Smooth muscle cell (in vitro differentiated cells): ENCODE results near the gene STING1. TPM values are rescaled to one million over a fixed set of nuclear protein-coding genes. Genes with fewer than 3 reads are reported as not detected.
"Not testable (repeated sequence)": the region's sequence is repeated elsewhere in the genome, so short reads cannot be mapped to it uniquely, and the experiment has no call there.

Experiments used
- DNase-seq: peaks from one replicate; lab custom pipeline; 2025; ENCODE audit not compliant: unreplicated experiment; lab: John Stamatoyannopoulos, UW
- H2AFZ ChIP-seq: fragments of 200-600 bp; sonication (generic); 2 replicates; pipeline ENCODE4 v1.6.0; 2016; ENCODE audit warnings: antibody characterized with exemption, low read depth, mild to moderate bottlenecking
- H3F3A ChIP-seq: fragments of 200-600 bp; sonication (generic); 2 replicates; pipeline ENCODE4 v1.6.0; 2017; ENCODE audit warnings: antibody characterized with exemption, low read depth
- H3K27ac ChIP-seq: fragments of 200-600 bp; sonication (generic); 2 replicates; pipeline ENCODE4 v1.5.1; 2016; ENCODE audit warnings: low read depth, mild to moderate bottlenecking
- H3K27me3 ChIP-seq: fragments of 200-600 bp; sonication (generic); 2 replicates; pipeline ENCODE4 v1.6.1; 2016; ENCODE audit warnings: low read depth, mild to moderate bottlenecking
- H3K36me3 ChIP-seq: fragments of 200-600 bp; sonication (generic); 2 replicates; pipeline ENCODE4 v1.5.1; 2016; ENCODE audit warnings: low read depth
- H3K4me1 ChIP-seq: fragments of 200-600 bp; sonication (generic); 2 replicates; pipeline ENCODE4 v1.5.1; 2016; ENCODE audit warnings: low read depth
- H3K4me2 ChIP-seq: fragments of 200-600 bp; sonication (generic); 2 replicates; pipeline ENCODE4 v1.6.0; 2016; ENCODE audit warnings: mild to moderate bottlenecking
- H3K4me3 ChIP-seq: fragments of 200-600 bp; sonication (generic); 2 replicates; pipeline ENCODE4 v1.5.1; 2016; ENCODE audit warnings: mild to moderate bottlenecking
- H3K79me2 ChIP-seq: fragments of 200-600 bp; sonication (generic); 2 replicates; pipeline ENCODE4 v1.6.0; 2016; ENCODE audit warnings: low read depth, mild to moderate bottlenecking
- H3K9ac ChIP-seq: fragments of 200-600 bp; sonication (generic); 2 replicates; pipeline ENCODE4 v1.6.0; 2016; ENCODE audit warnings: low read depth
- H3K9me3 ChIP-seq: fragments of 200-600 bp; sonication (generic); replicated peaks from 2 replicates; pipeline ENCODE4 v1.5.1; 2016; ENCODE audit warnings: low read depth
- H4K20me1 ChIP-seq: fragments of 200-600 bp; sonication (generic); 2 replicates; pipeline ENCODE4 v1.6.0; 2016; ENCODE audit warnings: low read depth
- WGBS: methylation state at CpG from one replicate; pipeline ENCODE4 v1.1.7; 2016; ENCODE audit warnings: low lambda C conversion rate; 5-methylcytosine and 5-hydroxymethylcytosine counted together
- polyA plus RNA-seq: library from polyadenylated mRNA; unstranded; fragments of >200 nt; fragmentation: Nextera tagmentation; extraction: Ambion mirVana; gene quantifications from 2 replicates; pipeline ENCODE4 v1.2.1, GENCODE V29; 2016
- total RNA-seq: library from RNA; depleted of rRNA; stranded (reverse); fragments of >200 nt; gene quantifications from 2 replicates; pipeline ENCODE4 v1.2.3, GENCODE V29; 2014
- TF ChIP-seq, protein P1 (sequence below): fragments of 200-600 bp; sonication (generic); IDR thresholded peaks from 2 replicates; pipeline ENCODE4 v1.5.1; 2017; ENCODE audit warnings: borderline replicate concordance, mild to moderate bottlenecking, antibody characterized with exemption; ENCODE audit not compliant: insufficient read depth, poor library complexity, severe bottlenecking

The STING1 gene
- total RNA-seq (5.8 and 7.5 TPM in 2 replicates), polyA plus RNA-seq (7.8 and 9.6 TPM in 2 replicates)

GRCh38 chr5:139482050-139482889 is at the start of gene STING1:
Gene STING1 (minus strand): TSS chr5:139482758. CDS start chr5:139481704, 1,054 bp downstream.
- H3K9ac ChIP-seq: peak within 1 kb of the TSS; percentile 40
- H3K4me2 ChIP-seq: peak within 1 kb of the TSS; percentile 65
- TF ChIP-seq, protein P1, sequence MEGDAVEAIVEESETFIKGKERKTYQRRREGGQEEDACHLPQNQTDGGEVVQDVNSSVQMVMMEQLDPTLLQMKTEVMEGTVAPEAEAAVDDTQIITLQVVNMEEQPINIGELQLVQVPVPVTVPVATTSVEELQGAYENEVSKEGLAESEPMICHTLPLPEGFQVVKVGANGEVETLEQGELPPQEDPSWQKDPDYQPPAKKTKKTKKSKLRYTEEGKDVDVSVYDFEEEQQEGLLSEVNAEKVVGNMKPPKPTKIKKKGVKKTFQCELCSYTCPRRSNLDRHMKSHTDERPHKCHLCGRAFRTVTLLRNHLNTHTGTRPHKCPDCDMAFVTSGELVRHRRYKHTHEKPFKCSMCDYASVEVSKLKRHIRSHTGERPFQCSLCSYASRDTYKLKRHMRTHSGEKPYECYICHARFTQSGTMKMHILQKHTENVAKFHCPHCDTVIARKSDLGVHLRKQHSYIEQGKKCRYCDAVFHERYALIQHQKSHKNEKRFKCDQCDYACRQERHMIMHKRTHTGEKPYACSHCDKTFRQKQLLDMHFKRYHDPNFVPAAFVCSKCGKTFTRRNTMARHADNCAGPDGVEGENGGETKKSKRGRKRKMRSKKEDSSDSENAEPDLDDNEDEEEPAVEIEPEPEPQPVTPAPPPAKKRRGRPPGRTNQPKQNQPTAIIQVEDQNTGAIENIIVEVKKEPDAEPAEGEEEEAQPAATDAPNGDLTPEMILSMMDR: no peak
- H3K27ac ChIP-seq: peak within 1 kb of the TSS; percentile 68
- no peaks in the 10 kb centered on the region for H3K9me3 ChIP-seq
- 64% methylated on average over 19 of the region's 19 CpGs for WGBS
- H3K27me3 ChIP-seq: no peaks in the 10 kb centered on the region
- peak within 1 kb of the TSS; percentile 19 for H3K4me3 ChIP-seq
- H3F3A ChIP-seq: no peaks in the 10 kb centered on the region
- H3K4me1 ChIP-seq: no peaks in the 10 kb centered on the region
- H3K79me2 ChIP-seq: no peaks in the 10 kb centered on the region
- no peaks in the 10 kb centered on the region for H3K36me3 ChIP-seq
- no peak for DNase-seq
- peak within 1 kb of the TSS; percentile 38 for H2AFZ ChIP-seq
- no peaks in the 10 kb centered on the region for H4K20me1 ChIP-seq

- TF ChIP-seq, protein P1: no peak
- Histone ChIP-seq H3K36me3 (no peaks in the 10 kb centered on the region), H4K20me1 (no peaks in the 10 kb centered on the region), H3K4me1 (no peaks in the 10 kb centered on the region), H3K27me3 (no peaks in the 10 kb centered on the region), H3K79me2 (no peaks in the 10 kb centered on the region), H3K4me2 (no peak overlapping the region), H3K27ac (no peak overlapping the region), H3K9ac (no peak overlapping the region), H3F3A (no peaks in the 10 kb centered on the region), H2AFZ (no peak overlapping the region), H3K9me3 (no peaks in the 10 kb centered on the region), H3K4me3 (no peak overlapping the region)
- WGBS: 91% methylated on average over 3 of the region's 3 CpGs
- DNase-seq: no peak
Observed at GRCh38 chr5:139531772-139532169, 49.2 kb upstream of the STING1 start.

DNA sequence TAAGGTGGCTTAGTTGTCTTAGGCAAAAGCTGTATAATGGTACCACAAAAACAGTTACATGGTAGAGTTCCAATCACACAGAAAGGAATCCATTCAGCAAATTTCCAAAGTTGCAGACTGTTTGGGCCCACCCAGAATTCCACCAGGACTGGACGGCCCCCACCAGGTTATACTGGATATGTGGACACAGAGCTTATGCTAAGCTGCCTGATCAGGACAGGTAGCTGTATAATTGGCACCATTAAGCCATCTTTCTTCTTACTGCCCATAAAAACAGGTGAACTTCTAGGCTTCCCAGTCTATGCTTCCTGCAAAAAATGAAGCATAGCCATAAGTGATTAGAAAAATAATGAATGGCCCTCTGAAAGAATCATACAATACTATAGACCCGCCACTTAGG is 47.5 kb upstream of the STING1 start:
- not testable (repeated sequence) for H4K20me1 ChIP-seq, H3K4me3 ChIP-seq, H3K9me3 ChIP-seq, H3K79me2 ChIP-seq, H3K27me3 ChIP-seq, H3F3A ChIP-seq, H3K9ac ChIP-seq, H3K4me1 ChIP-seq, H3K36me3 ChIP-seq, H2AFZ ChIP-seq, H3K4me2 ChIP-seq, DNase-seq, H3K27ac ChIP-seq
- WGBS: 93% methylated on average over 2 of the region's 2 CpGs

DNA sequence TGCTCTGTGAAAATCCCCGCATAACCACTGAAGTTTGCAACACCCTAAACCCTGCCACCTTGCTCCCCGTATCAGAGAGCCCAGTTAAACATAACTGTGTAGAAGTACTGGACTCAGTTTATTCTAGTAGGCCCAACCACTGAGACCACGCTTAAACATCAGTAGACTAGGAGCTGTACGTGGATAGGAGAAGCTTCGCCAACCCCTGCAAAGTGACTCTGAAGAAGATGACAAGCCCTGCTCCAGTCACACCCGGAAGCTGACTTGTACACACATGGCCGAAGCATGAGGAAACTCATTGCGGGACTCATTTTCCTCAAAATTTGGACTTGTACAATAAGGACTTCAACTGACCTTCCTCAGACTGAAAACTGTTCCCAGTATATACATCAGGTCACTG is 46.1 kb upstream of the STING1 start:
- not testable (repeated sequence) for H3K27me3 ChIP-seq, H3K4me3 ChIP-seq
- 92% methylated on average over 8 of the region's 8 CpGs for WGBS

GRCh38 chr5:139527896-139528467 is 45.4 kb upstream of the STING1 start:
- not testable (repeated sequence) for H3K79me2 ChIP-seq, H4K20me1 ChIP-seq, H3K9ac ChIP-seq, H3K36me3 ChIP-seq, H3K4me3 ChIP-seq, H3F3A ChIP-seq, H3K4me2 ChIP-seq, H3K27me3 ChIP-seq, H3K9me3 ChIP-seq, H2AFZ ChIP-seq, H3K27ac ChIP-seq, DNase-seq
- 91% methylated on average over 7 of the region's 7 CpGs for WGBS
- H3K4me1 ChIP-seq: peaks cover 14% of the 10 kb centered on the region

More for the DNA sequence above, 46.1 kb upstream of the STING1 start:
- not testable (repeated sequence) for DNase-seq, H3K9me3 ChIP-seq, H4K20me1 ChIP-seq, H3K79me2 ChIP-seq, H2AFZ ChIP-seq, H3K36me3 ChIP-seq, H3K27ac ChIP-seq, H3K9ac ChIP-seq, H3K4me2 ChIP-seq, H3K4me1 ChIP-seq, H3F3A ChIP-seq

- not testable (repeated sequence) for DNase-seq, H3K4me3 ChIP-seq
Observed at GRCh38 chr5:139527090-139527470, 44.5 kb upstream of the STING1 start.

More at GRCh38 chr5:139527090-139527470, 44.5 kb upstream of the STING1 start:
- not testable (repeated sequence) for H2AFZ ChIP-seq, H3K36me3 ChIP-seq, H3K9me3 ChIP-seq, H3K27ac ChIP-seq, H3K79me2 ChIP-seq, H3K9ac ChIP-seq, H3K4me2 ChIP-seq, H4K20me1 ChIP-seq, H3K27me3 ChIP-seq, H3F3A ChIP-seq
- WGBS: 93% methylated on average over 2 of the region's 2 CpGs
- peaks cover 14% of the 10 kb centered on the region for H3K4me1 ChIP-seq
